ENCODE results near the gene USH1C. TPM values are rescaled to one million over a fixed set of nuclear protein-coding genes. Genes with fewer than 3 reads are reported as not detected.

The USH1C gene
- total RNA-seq, 2 experiments from 2014 or later: not detected

GRCh38 chr11:17460406-17460805, 83.8 kb downstream of the USH1C start:
- Mint-ChIP-seq H3K27ac (no peak overlapping the region), H3K4me1 (ENCODE audit: low read depth) (no peaks in the 10 kb centered on the region), H3K36me3 (ENCODE audit: low read depth) (no peaks in the 10 kb centered on the region), H3K27me3 (peaks cover 7% of the 10 kb centered on the region), H3K4me3 (no peak overlapping the region), H3K9me3 (no peaks in the 10 kb centered on the region)
- DNase-seq (no peak), ATAC-seq (no peak)
- intact Hi-C loops (cut with micrococcal nuclease): no loop called here
- ChIA-PET CTCF (interaction anchor here (2.0 kb wide), 1 partner anchor 12 kb away, joined by 4 read pairs; no protein-coding TSS in a partner anchor), POLR2A (no interaction called here)
- TF ChIP-seq CTCF (IDR thresholded peaks at IDR 0.05): no peak

GRCh38 chr11:17459236-17459896, 84.8 kb downstream of the USH1C start:
- Mint-ChIP-seq H3K9me3 (no peaks in the 10 kb centered on the region), H3K36me3 (ENCODE audit: low read depth) (no peaks in the 10 kb centered on the region), H3K4me1 (ENCODE audit: low read depth) (no peaks in the 10 kb centered on the region), H3K27ac (no peak overlapping the region), H3K4me3 (no peak overlapping the region), H3K27me3 (peaks cover 7% of the 10 kb centered on the region)
- CTCF ChIA-PET: interaction anchor here (1.0 to 2.0 kb wide), 2 partner anchors 8 to 11 kb away, joined by 3 to 4 read pairs; no protein-coding TSS in a partner anchor
- TF ChIP-seq CTCF (IDR thresholded peaks at IDR 0.05): no peak
- ATAC-seq (no peak), DNase-seq (no peak)
- POLR2A ChIA-PET: no interaction called here
- intact Hi-C loops (cut with micrococcal nuclease): no loop called here

- Mint-ChIP-seq H3K27ac (no peak overlapping the region), H3K4me3 (no peak overlapping the region), H3K27me3 (peaks cover 7% of the 10 kb centered on the region), H3K9me3 (no peaks in the 10 kb centered on the region), H3K4me1 (ENCODE audit: low read depth) (no peaks in the 10 kb centered on the region), H3K36me3 (ENCODE audit: low read depth) (no peaks in the 10 kb centered on the region)
- TF ChIP-seq CTCF (IDR thresholded peaks at IDR 0.05): no peak
- intact Hi-C loops (cut with micrococcal nuclease): no loop called here
- no peak for ATAC-seq
- DNase-seq: no peak
- CTCF ChIA-PET: no interaction called here
- POLR2A ChIA-PET: no interaction called here
Measured at GRCh38 chr11:17458268-17458667, 85.9 kb downstream of the USH1C start.

GRCh38 chr11:17457396-17458173, 86.6 kb downstream of the USH1C start:
- no peak overlapping the region for H3K27ac Mint-ChIP-seq
- DNase-seq (no peak), ATAC-seq (no peak)
- ChIA-PET POLR2A (no interaction called here), CTCF (interaction anchor here (0.6 to 1.3 kb wide), 2 partner anchors 71 to 103 kb away, joined by 3 read pairs; no protein-coding TSS in a partner anchor)
- no peak overlapping the region for H3K4me3 Mint-ChIP-seq
- H3K9me3 Mint-ChIP-seq: no peaks in the 10 kb centered on the region
- intact Hi-C loops (cut with micrococcal nuclease): no loop called here
- TF ChIP-seq CTCF (IDR thresholded peaks at IDR 0.05): no peak
- H3K36me3 Mint-ChIP-seq (ENCODE audit: low read depth): no peaks in the 10 kb centered on the region
- no peaks in the 10 kb centered on the region for H3K4me1 Mint-ChIP-seq (ENCODE audit: low read depth)
- peaks cover 7% of the 10 kb centered on the region for H3K27me3 Mint-ChIP-seq

GRCh38 chr11:17452668-17453067, 91.5 kb downstream of the USH1C start:
- Mint-ChIP-seq H3K4me1 (ENCODE audit: low read depth) (no peaks in the 10 kb centered on the region), H3K9me3 (no peaks in the 10 kb centered on the region), H3K36me3 (ENCODE audit: low read depth) (no peaks in the 10 kb centered on the region), H3K4me3 (no peak overlapping the region), H3K27ac (no peak overlapping the region), H3K27me3 (peaks cover 9% of the 10 kb centered on the region)
- ATAC-seq: no peak
- intact Hi-C loops (cut with micrococcal nuclease): no loop called here
- DNase-seq: no peak
- TF ChIP-seq CTCF (IDR thresholded peaks at IDR 0.05): no peak
- ChIA-PET CTCF (no interaction called here), POLR2A (no interaction called here)

All from activated CD8-positive, alpha-beta T cell treated with anti-CD3 and anti-CD28 coated beads for 36 hours (primary cell).